H1 (cell line): Measurements from ENCODE around the gene ACCSL. TPM values are rescaled to one million over a fixed set of nuclear protein-coding genes. Genes with fewer than 3 reads are reported as not detected.

Source experiments
- CBX8 ChIP-seq: fragments of 300-800, 300-1000 bp; sonication (generic); IDR thresholded peaks from 2 replicates; pipeline ENCODE4 v1.7.1; 2016; ENCODE audit warnings: low read depth, low read length, borderline replicate concordance
- MAFK ChIP-seq: IDR thresholded peaks from 2 replicates; pipeline ENCODE4 v1.6.1; 2012; ENCODE audit warnings: low read depth, mild to moderate bottlenecking, improper control_type of control experiment, low read length
- RBBP5 ChIP-seq: IDR thresholded peaks from 2 replicates; pipeline ENCODE4 v1.7.1; 2012; ENCODE audit warnings: low read depth, mild to moderate bottlenecking, inconsistent platforms, low read length, moderate library complexity, borderline replicate concordance
- SIRT6 ChIP-seq: IDR thresholded peaks from one replicate; pipeline ENCODE4 v1.7.1; 2012; ENCODE audit warnings: low read length, inconsistent platforms
- SP4 ChIP-seq: IDR thresholded peaks from 2 replicates; pipeline ENCODE4 v1.6.1; 2012; ENCODE audit warnings: low read length, inconsistent platforms
- polyA plus RNA-seq, 7 experiments: library from polyadenylated mRNA; depleted of rRNA in 3 of 7; stranded (reverse) in 5 of 7; unstranded in 2 of 7; fragments of >200 nt in 5 of 7; fragments of 200-250 nt in 2 of 7; gene quantifications; 1 replicate in 5 of 7; 2 replicates in 1 of 7; 4 replicates in 1 of 7; pipeline versions ENCODE4 v1.2.1 to v1.2.3, GENCODE V29; 2011 to 2013; ENCODE audit warnings: missing spikeins in 2 of 7, mixed read lengths in 2 of 7
- total RNA-seq: library from RNA; stranded (reverse); fragmentation: NEBNext Ultra II Directional; extraction: Animal tissue kit (Norgen Biotek cat#: 25700); gene quantifications from 2 replicates; pipeline ENCODE4 v1.2.1, GENCODE V29; 2021

Gene ACCSL
- total and polyA plus RNA-seq, 2 of the 8 experiments (the other 6 are each of a cell fraction or from before 2014, with no cell fraction given), result not detected

DNA sequence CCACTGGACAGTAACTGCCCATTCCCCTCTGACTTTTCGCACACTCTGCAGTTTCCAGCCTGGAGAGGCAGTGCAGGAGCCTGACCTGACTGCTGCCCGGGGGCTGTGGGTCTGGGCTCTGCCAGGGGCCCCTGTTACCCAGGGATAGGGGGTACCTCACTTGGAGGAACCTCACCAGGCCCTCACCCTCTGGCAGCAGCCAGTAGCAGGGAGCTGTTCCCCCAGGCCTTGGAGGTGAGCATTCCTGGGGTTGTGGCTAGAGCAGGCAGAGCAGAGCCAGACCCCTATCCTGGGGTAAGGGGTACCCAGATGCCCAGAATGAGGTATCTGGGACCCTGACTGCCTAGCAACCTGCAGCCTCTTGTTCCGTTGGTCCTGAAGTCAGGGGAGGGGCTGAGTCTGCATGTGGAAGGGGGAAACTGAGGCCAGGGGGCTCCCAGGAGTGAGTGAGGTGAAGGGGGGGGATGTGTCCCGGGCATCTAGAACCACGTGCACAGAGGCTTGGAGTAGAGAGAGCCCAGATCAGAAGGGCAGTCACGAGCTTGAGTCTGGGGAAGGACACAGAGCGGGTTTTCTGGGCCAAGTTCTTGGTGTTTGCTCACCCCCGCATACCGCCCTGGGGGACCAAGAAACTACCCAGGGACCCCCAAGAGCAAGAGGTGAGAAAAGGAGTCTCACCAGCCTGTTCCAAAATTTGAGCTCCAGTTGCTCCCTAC lies 43.9 kb upstream of the ACCSL start (continued):
- no peak for TF ChIP-seq MAFK
- no peak for TF ChIP-seq RBBP5
- no peak for TF ChIP-seq SP4
- no peak for TF ChIP-seq CBX8
- TF ChIP-seq SIRT6, result no peak
